Neuronal stem cell (in vitro differentiated cells): ENCODE data around the gene CAND2.
A peak's percentile ranks its signal among the peaks of the same experiment; 100 is the strongest.

Experiments used
- DNase-seq: peaks from one replicate; pipeline ENCODE4 v3.0.0-alpha.2; 2013; ENCODE audit warnings: low spot score
- H2AFZ ChIP-seq: one replicate; pipeline ENCODE4 v1.6.1; 2013; ENCODE audit warnings: mild to moderate bottlenecking, low read length, inconsistent platforms
- H2AK5ac ChIP-seq: 2 replicates; pipeline ENCODE4 v1.6.1; 2013; ENCODE audit warnings: low read depth, mild to moderate bottlenecking, inconsistent platforms, low read length, moderate library complexity, mixed read lengths
- H2BK120ac ChIP-seq: 2 replicates; pipeline ENCODE4 v1.6.1; 2013; ENCODE audit warnings: low read depth, mild to moderate bottlenecking, inconsistent platforms, low read length, moderate library complexity, mixed read lengths
- H2BK12ac ChIP-seq: one replicate; pipeline ENCODE4 v1.6.1; 2013; ENCODE audit warnings: low read length, inconsistent platforms
- H2BK15ac ChIP-seq: 2 replicates; pipeline ENCODE4 v1.6.1; 2013; ENCODE audit warnings: mild to moderate bottlenecking, low read length, inconsistent platforms, mixed read lengths
- H2BK5ac ChIP-seq: one replicate; pipeline ENCODE4 v1.6.1; 2013; ENCODE audit warnings: inconsistent platforms, mild to moderate bottlenecking, low read length, moderate library complexity
- H3K14ac ChIP-seq: one replicate; pipeline ENCODE4 v1.6.1; 2013; ENCODE audit warnings: low read length, inconsistent platforms
- H3K18ac ChIP-seq: 2 replicates; pipeline ENCODE4 v1.6.1; 2013; ENCODE audit warnings: low read length, inconsistent platforms
- H3K23ac ChIP-seq: 2 replicates; pipeline ENCODE4 v1.6.1; 2013; ENCODE audit warnings: low read depth, mild to moderate bottlenecking, mixed read lengths, low read length, inconsistent platforms; ENCODE audit not compliant: poor library complexity
- H3K27ac ChIP-seq: replicated peaks from 3 replicates; pipeline ENCODE4 v1.5.1; 2013; ENCODE audit warnings: low read length, inconsistent platforms
- H3K27me3 ChIP-seq, 3 experiments: 2 replicates each; pipeline ENCODE4 v1.6.1; 2013; ENCODE audit warnings: low read length in 3 of 3, mild to moderate bottlenecking in 2 of 3, inconsistent platforms in 1 of 3, low read depth in 1 of 3, mixed read lengths in 1 of 3, moderate library complexity in 1 of 3; ENCODE audit not compliant: control insufficient read depth in 3 of 3, insufficient read depth in 3 of 3
- H3K36me3 ChIP-seq, 2 donors: replicated peaks in 1 of 2; 2 replicates each; pipeline ENCODE4 v1.6.1; 2013; ENCODE audit warnings: low read length in 2 of 2; ENCODE audit not compliant: control insufficient read depth in 2 of 2, insufficient read depth in 2 of 2
- H3K4ac ChIP-seq: 2 replicates; pipeline ENCODE4 v1.6.1; 2013; ENCODE audit warnings: inconsistent platforms, mild to moderate bottlenecking, low read length, moderate library complexity
- H3K4me1 ChIP-seq, 2 donors: 1 replicate in 1 of 2; 2 replicates in 1 of 2; pipeline ENCODE4 v1.6.1; 2013; ENCODE audit warnings: low read length in 2 of 2, low read depth in 1 of 2; ENCODE audit not compliant: control insufficient read depth in 2 of 2, insufficient read depth in 1 of 2
- H3K4me2 ChIP-seq: one replicate; pipeline ENCODE4 v1.6.1; 2013; ENCODE audit warnings: mild to moderate bottlenecking, low read length, inconsistent platforms; ENCODE audit not compliant: insufficient read depth, poor library complexity, severe bottlenecking
- H3K4me3 ChIP-seq, 2 donors: 2 replicates each; pipeline ENCODE4 v1.5.1; 2013; ENCODE audit warnings: low read length in 2 of 2, mild to moderate bottlenecking in 2 of 2, inconsistent platforms in 1 of 2, moderate library complexity in 1 of 2
- H3K79me1 ChIP-seq: one replicate; pipeline ENCODE4 v1.6.1; 2013; ENCODE audit warnings: low read depth, mild to moderate bottlenecking, inconsistent platforms, low read length, moderate library complexity
- H3K9ac ChIP-seq: one replicate; pipeline ENCODE4 v1.6.1; 2013; ENCODE audit warnings: mild to moderate bottlenecking, low read depth, low read length, inconsistent platforms; ENCODE audit not compliant: poor library complexity
- H3K9me3 ChIP-seq, 2 donors: replicated peaks in 1 of 2; 2 replicates each; pipeline versions ENCODE3 to v1.6.1; 2013; ENCODE audit warnings: low read length in 2 of 2, mild to moderate bottlenecking in 2 of 2, inconsistent platforms in 1 of 2, low read depth in 1 of 2, mixed read lengths in 1 of 2, moderate library complexity in 1 of 2; ENCODE audit not compliant: control insufficient read depth in 2 of 2, insufficient read depth in 1 of 2
- H4K8ac ChIP-seq: one replicate; pipeline ENCODE4 v1.6.1; 2013; ENCODE audit warnings: low read depth, mild to moderate bottlenecking, inconsistent platforms, low read length, moderate library complexity
- H4K91ac ChIP-seq: one replicate; pipeline ENCODE4 v1.6.1; 2013; ENCODE audit warnings: low read length, low read depth, mild to moderate bottlenecking, inconsistent platforms; ENCODE audit not compliant: poor library complexity
- WGBS, 2 donors: extraction: QIAGEN DNeasy Blood & Tissue Kit; methylation state at CpG; one replicate each; pipeline ENCODE4 v1.1.7; 2013; ENCODE audit warnings: missing lambda C conversion rate in 2 of 2, mixed read lengths in 1 of 2; ENCODE audit not compliant: insufficient read length in 2 of 2, insufficient replicate concordance in 1 of 2; ENCODE audit errors: extremely low coverage in 2 of 2; 5-methylcytosine and 5-hydroxymethylcytosine counted together

Gene CAND2

DNA sequence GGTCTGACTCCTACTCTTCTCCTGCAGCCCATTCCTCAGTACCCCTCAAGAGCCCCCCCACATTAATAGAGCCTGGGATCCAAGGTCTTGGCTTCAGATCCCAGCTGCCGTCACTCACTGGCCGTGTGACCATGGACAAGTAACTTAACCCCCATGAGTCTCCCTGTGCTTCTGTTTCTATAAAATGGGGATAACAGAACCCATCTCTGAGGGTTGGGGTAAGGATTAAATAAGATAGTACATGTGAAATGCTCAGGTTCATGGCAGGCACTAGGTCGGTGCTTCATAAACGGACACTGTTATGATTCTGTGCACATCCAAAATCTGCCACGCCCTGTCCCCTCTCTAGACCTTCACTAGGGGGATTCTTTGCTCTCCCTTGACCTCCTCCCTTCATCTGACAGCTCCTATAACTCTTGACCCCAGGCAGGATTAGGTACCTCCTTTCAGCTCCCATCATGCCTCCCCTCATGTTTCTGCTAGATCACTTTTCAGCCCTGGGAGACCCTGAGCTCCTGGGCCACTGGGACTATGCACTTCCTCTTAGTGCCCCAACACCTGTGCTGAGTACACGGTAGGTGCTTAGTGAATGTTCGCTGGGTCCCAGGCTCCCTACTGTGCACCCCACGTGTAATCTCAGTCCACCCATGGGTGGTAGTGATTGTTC is 1.5 kb downstream of the CAND2 start:
- no peaks in the 10 kb centered on the region for H3K79me1 ChIP-seq
- no peak overlapping the region for H3K4ac ChIP-seq
- no peak overlapping the region for H2AFZ ChIP-seq
- H2BK15ac ChIP-seq = no peak overlapping the region
- peak overlapping the region; percentile 8 for H3K18ac ChIP-seq
- no peak overlapping the region for H3K4me2 ChIP-seq
- H4K8ac ChIP-seq = no peak overlapping the region
- peak overlapping the region in 1 of 2 donors; percentile 24 for H3K4me3 ChIP-seq
- H2BK5ac ChIP-seq = no peak overlapping the region
- H2BK12ac ChIP-seq = no peak overlapping the region
- DNase-seq = no peak
- no peak overlapping the region for H4K91ac ChIP-seq
- peaks cover 0 to 1% of the 10 kb centered on the region in 2 donors for H3K9me3 ChIP-seq
- peaks cover 0 to 6% (median 0%) of the 10 kb centered on the region in 3 experiments for H3K27me3 ChIP-seq
- no peak overlapping the region for H3K9ac ChIP-seq
- H3K27ac ChIP-seq = no peak overlapping the region
- peaks cover 0 to 3% of the 10 kb centered on the region in 2 donors for H3K4me1 ChIP-seq
- peak overlapping the region; percentile 4 for H2AK5ac ChIP-seq
- H3K36me3 ChIP-seq = no peaks in the 10 kb centered on the region
- WGBS, 2 donors = no CpG with 5 or more reads among the region's 8 CpGs
- H3K14ac ChIP-seq = no peak overlapping the region
- H2BK120ac ChIP-seq = no peak overlapping the region
- H3K23ac ChIP-seq = no peak overlapping the region

- Histone ChIP-seq H3K18ac (no peak overlapping the region), H3K27me3 (peaks cover 0 to 6% (median 0%) of the 10 kb centered on the region in 3 experiments), H3K27ac (no peak overlapping the region), H4K91ac (no peak overlapping the region), H2BK120ac (no peak overlapping the region), H3K36me3 (peaks cover 0 to 4% of the 10 kb centered on the region in 2 donors), H3K4me2 (no peak overlapping the region), H2AK5ac (peak overlapping the region; percentile 4), H3K14ac (no peak overlapping the region), H4K8ac (no peak overlapping the region), H3K4me1 (peaks cover 0 to 3% of the 10 kb centered on the region in 2 donors), H2BK12ac (no peak overlapping the region), H3K9me3 (peaks cover 0 to 1% of the 10 kb centered on the region in 2 donors), H2BK15ac (no peak overlapping the region), H3K4me3 (peak overlapping the region in 1 of 2 donors; percentile 24), H2AFZ (no peak overlapping the region), H3K79me1 (no peaks in the 10 kb centered on the region), H3K4ac (no peak overlapping the region), H3K23ac (no peak overlapping the region), H2BK5ac (no peak overlapping the region), H3K9ac (no peak overlapping the region)
- DNase-seq = no peak
- no CpG with 5 or more reads among the region's 12 CpGs for WGBS, 2 donors
Measured at GRCh38 chr3:12798559-12799179, 2.2 kb downstream of the CAND2 start.

- no peak overlapping the region for H2BK120ac ChIP-seq
- no peak overlapping the region for H3K27ac ChIP-seq
- no peaks in the 10 kb centered on the region for H3K79me1 ChIP-seq
- H3K18ac ChIP-seq = no peak overlapping the region
- H3K4me3 ChIP-seq = no peak overlapping the region
- peak overlapping the region; percentile 55 for H2BK15ac ChIP-seq
- peaks cover 0 to 6% (median 0%) of the 10 kb centered on the region in 3 experiments for H3K27me3 ChIP-seq
- H2BK5ac ChIP-seq = no peak overlapping the region
- H2AFZ ChIP-seq = no peak overlapping the region
- no peak overlapping the region for H4K8ac ChIP-seq
- WGBS, 2 donors = no CpG with 5 or more reads among the region's 7 CpGs
- H3K9ac ChIP-seq = no peak overlapping the region
- H3K4ac ChIP-seq = no peak overlapping the region
- no peak overlapping the region for H3K14ac ChIP-seq
- DNase-seq = no peak
- H2BK12ac ChIP-seq = peak overlapping the region; percentile 34
- H3K9me3 ChIP-seq = peaks cover 0 to 1% of the 10 kb centered on the region in 2 donors
- no peak overlapping the region for H4K91ac ChIP-seq
- H2AK5ac ChIP-seq = peak overlapping the region; percentile 65
- peaks cover 0 to 9% of the 10 kb centered on the region in 2 donors for H3K36me3 ChIP-seq
- H3K23ac ChIP-seq = peak overlapping the region; percentile 49
- H3K4me1 ChIP-seq = peaks cover 0 to 3% of the 10 kb centered on the region in 2 donors
- no peak overlapping the region for H3K4me2 ChIP-seq
Measured at GRCh38 chr3:12799525-12800440, 3.3 kb downstream of the CAND2 start.
